Hematopoietic multipotent progenitor cell treated with erythropoietin and hydrocortisone succinate and interleukin-3 and kit ligand, for 8 days (in vitro differentiated cells): ENCODE measurements around the gene B9D1.

Experiments
- DNase-seq: peaks from one replicate; pipeline ENCODE4 v3.0.0-alpha.2; 2015

B9D1 gene, protein sequence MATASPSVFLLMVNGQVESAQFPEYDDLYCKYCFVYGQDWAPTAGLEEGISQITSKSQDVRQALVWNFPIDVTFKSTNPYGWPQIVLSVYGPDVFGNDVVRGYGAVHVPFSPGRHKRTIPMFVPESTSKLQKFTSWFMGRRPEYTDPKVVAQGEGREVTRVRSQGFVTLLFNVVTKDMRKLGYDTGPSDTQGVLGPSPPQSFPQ

DNA sequence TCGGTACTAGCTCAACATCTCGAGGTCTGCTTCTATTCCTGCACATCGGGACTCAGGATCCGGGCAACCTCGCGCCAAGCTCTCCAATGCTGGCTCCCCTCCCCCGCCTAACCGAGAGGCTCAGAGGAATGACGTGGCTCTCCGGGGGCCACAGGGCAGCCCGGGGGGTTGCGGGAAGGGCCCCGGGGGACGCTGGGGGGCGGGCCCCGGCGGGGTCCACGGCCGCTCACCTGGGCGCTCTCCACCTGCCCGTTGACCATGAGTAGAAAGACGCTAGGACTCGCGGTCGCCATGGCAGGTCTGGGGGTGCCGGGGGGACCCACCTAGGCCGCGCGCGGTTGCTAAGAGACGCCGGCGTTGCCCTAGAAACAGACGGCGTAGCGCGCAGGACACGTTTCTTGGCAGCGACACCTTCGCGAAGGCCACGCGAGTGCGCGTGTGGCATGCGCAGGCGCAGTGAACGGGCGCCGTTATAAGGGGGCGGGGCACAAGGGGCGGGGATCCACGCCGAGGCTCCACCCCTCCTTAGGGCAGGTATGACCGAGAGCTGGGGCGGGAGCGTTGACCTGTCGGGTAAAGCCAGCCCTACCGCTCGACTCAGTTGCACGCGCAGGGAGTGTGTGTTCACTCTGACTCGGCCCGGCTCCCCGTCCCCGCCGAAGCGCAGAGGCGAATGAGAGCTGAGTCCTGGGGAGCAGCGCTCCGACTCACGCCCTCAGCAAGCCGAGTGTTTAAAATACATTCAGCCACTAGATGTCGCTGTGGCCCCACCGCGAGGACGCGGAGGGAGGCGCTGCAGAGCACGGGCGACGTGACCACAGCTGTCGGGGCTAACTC is at the start of gene B9D1:
Gene B9D1 (minus strand): TSS at position 447 of the 837 bp plus-strand sequence. CDS start 154 bp downstream, at position 293.
- peak; percentile 90 for DNase-seq

DNA sequence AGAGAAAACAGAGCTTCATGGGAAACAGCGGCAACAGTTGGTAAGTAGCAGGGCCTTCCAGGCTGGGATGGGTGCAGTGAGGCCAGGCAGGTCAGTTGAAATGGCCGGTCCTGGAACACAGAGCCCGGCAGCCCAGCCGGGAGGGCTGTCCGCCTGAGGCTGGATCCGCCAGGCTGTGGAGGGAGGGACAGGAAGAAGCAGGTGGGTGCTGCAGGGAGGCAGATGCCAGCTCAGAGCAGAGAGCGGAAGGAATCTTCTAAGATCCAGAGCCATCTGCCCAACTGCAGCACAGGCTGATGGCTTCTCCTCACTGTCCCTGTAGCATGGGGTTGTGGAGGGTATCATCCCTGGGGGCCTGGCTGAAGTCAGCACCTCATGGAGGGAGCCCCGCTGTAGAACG is 49.1 kb upstream of the B9D1 start:
- no peak for DNase-seq

DNA sequence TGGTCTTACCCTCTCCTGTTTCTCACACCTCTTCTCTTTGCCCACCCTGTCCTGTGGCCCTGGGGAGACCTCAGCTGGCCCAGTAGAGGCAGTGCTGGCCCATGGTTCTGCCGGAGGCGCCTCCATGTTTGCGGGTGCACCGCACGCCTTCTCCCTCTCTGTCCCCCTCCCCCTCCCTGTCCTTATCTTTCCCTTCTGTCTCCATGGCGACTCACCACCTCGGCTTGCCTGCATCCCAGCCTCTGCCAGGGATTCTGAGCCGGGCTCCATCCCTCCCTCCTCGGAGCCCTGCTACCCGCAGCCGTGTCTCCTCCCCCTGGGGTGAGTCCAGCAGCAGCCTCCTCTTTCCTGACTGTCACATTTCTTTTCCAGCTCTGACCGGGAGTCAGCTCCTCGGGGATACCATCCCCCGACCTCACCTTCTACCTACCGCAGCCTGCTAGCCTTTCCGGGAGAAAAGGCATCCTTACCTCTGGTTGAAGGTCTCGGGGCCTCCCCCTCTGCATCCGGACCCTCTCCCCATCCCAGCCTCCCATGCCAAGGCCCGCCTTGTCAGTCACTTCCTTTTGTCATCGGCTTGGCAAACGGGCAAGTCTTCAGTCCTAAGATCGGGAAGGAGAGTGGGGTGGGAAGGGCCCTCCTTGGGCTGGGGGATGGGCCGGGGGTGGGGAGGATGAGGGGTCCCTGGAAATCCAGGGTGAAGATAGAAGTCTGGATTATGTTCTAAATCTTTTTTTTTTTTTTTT is 48.5 kb upstream of the B9D1 start, which contains the start of gene RNF112:
Gene RNF112 (plus strand): TSS at position 358 of the 746 bp plus-strand sequence. CDS start 177 bp downstream, at position 535.
- DNase-seq = no peak

DNA sequence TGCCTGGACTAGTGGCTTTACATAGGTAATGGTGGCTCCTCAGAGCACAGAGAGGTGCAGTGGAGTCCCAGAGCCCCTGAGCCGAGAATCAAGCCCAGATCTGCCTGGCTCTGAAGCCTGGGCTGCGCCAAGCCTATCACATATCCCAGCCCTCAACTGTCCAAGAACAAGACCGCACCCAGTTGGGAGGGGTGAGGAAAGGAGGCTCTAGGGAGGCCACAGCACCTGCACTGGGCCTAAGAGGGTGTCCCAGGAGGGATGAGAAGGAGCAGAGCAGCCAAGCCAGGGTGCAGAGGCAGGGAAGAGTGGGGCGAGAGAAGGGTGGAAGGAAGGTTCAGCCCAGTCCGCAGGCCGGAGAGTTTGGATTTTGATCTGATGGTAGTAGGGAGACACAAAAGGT is 47.6 kb upstream of the B9D1 start:
- DNase-seq = peak; percentile 55

DNA sequence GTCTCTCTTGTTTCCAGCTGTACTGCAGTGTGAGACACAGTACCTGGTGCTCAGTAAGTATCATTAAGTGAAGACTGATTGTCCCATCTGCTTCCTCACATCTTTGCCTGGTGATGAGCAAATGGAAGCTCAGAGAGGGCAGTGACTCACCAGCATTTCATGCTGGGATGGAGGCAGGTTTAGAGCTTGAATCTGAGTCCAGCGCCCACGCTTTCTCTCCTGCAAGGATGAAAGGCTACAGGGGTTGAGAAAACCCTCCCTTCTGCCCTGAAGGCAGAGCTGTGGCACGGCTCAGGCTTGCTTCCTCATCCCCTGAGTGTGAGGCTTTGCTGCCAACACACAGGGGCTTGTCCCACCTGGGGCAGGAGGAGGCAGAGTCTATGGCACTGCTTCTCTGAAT is 47.0 kb upstream of the B9D1 start:
- DNase-seq = no peak

DNA sequence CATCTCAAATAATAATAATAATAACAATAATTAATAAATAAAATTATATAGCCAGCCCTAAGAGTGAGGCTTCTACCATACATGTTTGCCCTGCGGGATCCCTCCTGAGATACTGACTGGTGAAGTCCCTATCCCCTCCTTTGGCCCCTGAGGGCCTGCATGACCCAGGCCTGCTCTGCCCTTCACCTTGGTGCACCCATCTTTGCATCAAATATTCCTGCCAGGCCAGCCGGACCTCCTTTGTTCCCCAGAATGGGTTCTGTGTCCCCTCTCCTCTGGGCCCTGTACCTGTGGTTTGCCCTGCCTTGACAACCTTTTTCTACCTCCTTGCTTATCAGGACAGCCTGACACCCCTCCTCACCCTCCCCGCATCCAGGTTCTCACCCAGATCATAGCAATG is 46.5 kb upstream of the B9D1 start:
- DNase-seq = no peak

DNA sequence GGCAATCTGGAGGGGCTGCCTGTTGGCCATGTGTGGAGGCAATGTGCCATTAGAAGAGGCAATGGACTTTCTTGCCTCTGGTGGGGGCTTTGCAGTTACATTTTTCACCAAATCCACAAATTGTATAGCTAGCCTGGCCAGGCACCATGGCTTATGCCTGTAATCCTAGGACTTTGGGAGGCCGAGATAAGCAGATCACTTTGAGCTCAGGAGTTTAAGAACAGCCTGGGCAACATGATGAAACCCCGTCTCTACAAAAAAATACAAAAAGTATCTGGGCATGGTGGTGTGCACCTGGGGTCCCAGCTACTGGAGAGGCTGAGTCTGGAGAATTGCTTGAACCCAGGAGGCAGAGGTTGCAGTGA is 45.8 kb upstream of the B9D1 start:
- no peak for DNase-seq

DNA sequence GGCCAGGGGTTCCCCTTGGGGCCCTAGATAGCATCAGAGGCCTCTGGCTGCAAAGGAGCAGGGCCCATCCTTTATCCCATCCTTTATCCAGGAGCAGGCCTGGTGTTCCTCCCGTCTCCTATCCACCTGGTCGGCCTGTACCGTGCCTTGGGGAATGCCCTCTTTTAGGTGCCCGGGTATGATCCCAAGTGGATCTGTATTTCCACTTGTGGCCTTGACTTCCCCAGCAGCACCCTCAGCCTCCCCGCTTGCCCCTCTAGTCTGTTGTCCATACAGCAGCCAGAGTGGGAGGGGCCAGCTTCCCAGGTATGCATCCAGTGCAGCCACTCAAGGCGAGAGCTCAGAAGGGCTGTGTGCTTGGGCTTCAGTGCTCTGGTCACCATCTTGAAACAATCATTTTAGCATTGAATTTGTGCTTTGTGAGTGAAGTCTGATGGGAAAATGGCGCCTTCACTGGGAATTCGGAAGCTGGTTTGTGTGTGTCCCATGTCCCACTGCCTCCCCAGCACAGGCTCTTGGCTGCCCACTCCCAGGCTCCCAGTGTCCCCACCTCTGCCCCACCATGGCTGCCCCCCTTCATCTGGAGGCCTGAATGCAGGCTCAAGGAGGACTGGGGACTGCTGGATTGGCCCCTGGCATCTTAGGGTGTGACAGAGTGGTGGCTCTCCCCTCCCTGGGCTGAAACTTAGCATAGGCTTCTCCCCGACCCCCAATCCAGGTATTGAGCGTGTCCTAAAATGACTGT is 45.2 kb upstream of the B9D1 start:
- DNase-seq = no peak

DNA sequence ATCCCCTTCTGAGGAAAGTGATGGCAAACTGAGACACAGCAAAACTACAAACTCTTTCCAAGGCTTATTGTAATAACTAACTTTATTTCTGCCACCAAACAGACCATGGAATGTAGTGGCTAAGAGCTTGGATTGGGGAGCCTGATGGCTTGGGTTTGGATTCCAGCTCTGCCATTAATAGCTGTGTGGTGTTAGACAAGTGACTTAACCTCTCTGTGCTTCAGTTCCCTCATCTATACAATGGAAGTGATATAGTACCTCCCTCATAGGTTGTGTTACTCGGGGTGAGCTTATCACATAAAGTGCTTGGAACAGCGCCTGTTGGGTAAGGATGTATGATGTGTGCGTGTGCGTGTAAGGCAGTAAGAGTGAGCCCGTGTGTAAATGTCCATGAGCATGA is 42.6 kb upstream of the B9D1 start:
- no peak for DNase-seq

DNA sequence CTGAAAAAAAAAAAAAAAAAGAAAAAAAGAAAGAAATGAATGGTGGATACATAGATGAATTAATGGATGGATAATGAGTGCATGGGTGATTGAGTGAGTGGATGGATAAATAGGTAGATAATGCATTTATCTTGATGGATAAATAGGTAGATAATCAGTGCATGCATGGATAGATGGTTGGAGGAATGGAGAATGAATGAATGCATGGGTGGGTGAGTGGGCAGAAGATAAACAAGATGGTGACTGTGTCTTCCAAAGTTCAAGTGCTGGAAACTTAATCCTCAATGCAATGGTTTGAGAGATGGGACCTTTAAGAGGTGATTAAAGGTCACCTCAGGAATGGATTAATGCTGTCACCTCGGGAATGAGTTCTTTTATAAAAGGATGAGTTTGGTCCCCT is 41.7 kb upstream of the B9D1 start:
- no peak for DNase-seq

DNA sequence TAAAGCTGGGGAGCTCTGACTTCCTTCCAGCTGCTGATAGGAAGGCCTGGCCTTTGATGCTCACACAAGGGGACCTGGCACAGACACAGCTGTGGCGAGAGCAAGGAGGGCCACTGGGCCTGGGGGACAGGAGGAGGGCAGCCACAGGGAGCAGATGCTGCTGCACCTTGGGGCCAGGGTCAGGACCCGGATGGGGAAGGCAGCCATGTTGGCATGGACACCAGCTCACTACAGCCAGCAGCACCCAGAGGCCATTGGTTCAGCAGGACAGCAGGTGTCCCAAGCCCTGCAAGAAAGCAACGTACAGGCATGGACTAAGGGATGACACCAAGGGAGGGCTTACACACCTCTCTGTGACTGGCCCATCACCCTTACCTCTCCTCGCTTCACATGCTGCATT is 40.5 kb upstream of the B9D1 start:
- no peak for DNase-seq

DNA sequence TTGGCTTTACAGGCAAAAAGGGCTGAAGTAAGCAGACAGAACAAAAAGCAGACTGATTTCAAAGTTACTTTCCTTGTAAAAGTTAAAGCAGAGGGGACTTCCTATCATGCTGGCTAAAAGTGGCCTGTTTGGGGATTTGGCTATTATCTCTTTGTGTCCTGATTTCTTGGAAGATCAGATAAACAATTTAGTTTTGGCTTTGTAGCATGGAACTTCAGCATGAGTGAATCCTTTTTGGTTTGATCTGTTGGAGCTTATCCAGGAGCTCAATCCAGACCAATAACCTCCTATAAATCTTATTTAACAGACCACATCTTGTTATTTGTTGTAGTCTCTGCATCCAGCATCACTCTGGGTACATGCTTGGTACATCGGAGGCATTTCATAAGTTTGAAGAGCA is 39.6 kb upstream of the B9D1 start:
- DNase-seq = no peak

DNA sequence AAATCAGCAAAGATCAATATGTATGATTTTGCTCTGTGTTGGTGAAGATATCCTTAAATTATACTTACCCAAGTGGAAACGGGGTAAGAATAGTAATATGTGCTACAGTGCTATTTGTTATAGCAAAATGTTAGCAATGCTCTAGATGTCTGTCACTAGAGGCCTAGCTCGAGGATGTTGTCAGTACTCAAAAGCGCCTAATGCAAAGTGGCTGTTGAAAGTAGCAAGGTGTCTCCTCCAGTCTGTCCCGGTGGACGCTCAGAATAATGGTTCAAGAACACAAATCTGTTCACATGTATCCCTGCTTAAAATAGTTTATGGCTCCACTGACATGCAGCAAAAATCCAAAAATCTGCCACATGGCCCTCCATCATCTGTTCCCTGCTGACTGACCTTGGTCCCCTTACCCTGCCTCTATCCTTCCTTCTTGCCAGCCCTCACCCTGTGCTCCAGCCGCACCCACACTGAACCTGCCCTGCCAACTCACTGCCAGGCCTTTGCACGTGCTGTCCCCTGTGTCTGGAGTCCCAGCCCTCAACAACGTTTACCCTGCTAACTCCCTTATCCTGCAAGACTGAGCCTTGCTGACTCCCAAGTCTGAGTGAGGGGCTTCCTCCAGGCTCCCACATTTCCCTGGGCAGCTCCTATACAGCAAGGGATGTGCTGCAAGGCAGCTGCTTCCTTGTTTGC is 38.9 kb upstream of the B9D1 start:
- no peak for DNase-seq

DNA sequence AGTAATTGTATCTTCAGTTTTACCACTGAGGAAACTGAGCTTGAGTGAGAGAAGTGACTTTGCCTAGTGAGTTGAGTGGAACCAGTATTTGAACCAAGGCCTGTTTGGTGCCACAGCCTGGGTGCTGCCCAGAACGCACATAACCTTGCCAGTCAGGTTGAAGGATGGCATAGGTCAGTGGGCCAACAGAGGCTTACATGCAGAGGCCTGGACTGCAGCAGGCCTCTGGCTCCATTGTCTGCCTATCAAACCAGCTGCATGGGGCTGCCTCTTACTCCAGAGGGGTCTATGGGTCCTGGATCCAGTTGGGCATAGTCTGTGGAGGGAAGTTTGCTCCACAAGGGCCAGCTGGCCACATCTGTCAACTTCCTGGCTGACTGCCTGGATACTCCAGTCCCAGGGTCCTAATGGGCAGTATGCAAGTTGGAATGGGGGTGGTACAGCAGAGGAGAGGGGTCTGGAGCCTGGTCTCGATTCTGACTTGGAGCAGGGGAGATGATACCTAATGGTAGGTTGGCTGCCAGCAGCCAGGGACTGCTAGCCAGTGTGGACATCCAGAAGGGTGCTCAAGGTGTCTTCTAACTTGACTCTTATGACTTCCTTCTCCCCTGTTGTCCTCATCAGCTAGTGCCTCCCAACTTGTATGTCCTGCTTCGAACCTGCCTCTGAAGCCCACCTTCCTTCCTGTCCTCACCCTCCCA is 37.4 kb upstream of the B9D1 start:
- no peak for DNase-seq

DNA sequence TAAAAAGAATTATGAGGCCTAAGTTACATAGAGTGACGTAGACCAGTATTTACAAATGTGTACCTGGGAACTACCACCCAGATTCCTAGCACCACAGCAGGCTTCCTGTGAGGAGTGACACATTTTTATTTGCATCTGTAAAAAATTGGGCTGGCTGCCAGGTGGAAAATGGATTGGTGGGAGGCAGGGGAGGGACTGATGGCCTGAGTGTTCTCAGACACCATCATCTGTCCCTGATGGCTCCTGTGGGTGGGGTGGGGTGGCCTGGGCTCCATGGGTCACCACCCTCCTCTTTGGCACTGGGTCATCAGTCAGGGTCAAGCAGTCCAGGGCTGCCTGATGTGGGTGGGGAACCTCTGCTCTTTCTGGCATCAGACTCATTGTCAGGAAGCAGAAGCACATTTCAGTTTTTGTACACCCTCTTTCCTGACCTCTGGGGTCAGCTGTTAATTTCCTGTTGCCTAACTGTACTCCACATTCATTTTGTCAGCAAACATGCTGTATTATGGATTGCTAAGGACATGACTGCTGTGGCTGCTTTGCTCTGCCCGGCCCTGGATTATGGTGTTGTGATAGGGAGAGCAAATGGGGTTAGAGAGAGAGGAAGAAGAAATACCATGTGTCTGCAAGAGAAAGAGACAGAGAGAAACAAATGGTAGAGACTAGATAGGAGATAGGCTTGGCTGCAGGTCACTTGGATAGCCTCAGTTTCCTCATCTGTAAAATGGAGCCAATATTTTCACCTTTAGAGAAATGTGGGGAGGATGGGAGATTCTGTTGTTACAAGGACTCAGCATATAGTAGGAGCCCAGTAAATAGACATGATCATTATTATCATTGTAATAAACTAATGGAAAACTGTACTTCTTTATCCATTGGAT is 36.0 kb upstream of the B9D1 start:
- no peak for DNase-seq

DNA sequence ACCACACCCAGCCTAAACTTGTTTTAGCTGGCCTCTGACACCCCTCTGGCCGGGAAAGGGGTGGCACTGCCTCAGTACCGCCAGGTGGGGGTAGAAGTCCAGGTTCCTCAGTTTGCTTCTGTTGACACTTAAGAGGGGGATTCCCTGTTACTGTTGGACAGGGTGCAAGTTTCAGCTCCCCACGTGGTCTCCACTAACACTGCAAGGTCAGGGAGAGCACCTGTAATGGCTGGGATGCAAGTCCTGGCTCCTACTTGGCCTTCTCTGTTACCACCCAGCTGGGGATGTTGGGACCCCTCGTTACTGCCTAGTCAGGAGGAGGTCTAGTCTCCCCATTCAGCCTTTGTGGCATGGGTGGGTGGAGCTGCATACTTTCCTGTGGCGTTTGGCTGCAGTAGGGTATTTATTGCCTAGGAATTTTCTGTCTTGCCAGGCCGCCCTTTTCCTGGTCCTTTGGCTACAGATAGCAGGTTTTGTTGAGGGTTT is 35.1 kb upstream of the B9D1 start:
- DNase-seq = no peak

DNA sequence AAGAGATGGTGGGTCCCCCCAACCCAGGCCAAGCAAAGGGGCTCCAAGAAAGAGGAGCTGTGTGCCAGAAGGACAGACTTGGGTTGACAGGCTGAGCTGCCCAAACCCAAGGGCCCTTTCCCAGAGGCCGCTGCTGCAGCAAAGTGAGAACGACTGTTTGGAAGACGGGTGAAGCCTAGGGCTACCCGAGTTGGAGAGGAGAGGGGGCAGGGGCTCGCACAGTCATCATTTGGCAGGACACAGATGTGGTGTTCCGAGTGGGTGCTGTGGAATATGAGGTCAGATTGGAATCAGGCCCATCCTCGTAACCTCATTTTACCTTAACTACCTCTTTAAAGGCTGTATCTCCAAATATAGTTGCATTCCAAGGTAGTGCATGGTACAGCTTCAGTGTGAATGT is 29.8 kb upstream of the B9D1 start:
- DNase-seq = no peak

DNA sequence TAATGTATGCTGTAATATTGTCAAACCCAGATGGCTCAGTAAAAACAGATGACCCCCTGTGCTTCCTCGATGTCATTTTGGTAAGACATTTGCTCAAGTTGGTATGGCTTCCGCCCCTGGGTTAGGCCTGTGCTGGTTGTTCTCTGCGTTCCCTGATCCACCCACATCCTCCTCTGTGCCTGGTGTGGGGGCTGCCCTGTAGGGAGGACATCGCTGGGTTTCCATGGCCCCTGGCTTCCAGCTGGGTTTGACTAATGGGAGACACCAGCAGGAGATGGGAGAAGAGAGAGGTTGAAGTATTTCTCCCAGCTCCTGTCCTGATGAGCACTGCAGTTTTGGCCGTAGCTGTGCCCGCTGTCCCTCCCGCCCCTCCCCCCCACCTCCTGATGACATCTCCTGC is 28.9 kb upstream of the B9D1 start:
- DNase-seq = no peak

DNA sequence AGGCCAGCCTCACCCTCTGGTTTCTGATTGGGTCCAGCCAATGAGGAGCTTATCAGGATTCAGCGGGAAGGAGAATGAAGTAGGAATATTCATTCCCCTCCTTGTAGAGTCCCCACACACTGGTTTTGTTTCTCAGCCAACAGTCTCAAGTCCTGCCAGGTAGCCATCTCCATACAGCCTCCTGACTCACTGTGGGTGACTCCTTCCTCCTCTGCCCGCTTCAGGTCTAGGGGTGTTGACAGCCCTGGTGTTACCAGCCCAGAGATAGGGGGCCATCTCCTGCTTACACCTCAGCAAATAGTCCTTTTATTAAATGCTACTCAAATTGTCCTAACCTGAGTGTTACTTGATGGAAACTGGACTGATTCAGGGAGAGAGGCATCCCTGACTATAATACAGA is 28.4 kb upstream of the B9D1 start:
- DNase-seq = no peak
